T-helper 22 cell (primary cell): ENCODE results near the gene LRPAP1.
"Not testable (repeated sequence)": the region's sequence is repeated elsewhere in the genome, so short reads cannot be mapped to it uniquely, and the experiment has no call there.

Source experiments
- DNase-seq: peaks from one replicate; pipeline ENCODE4 v3.0.0-alpha.2; 2020; ENCODE audit warnings: low read depth

The LRPAP1 gene

GRCh38 chr4:3461515-3462291, 70.5 kb downstream of the LRPAP1 start:
- DNase-seq: no peak

- no peak for DNase-seq
Observed at GRCh38 chr4:3460926-3461325, 71.3 kb downstream of the LRPAP1 start.

- DNase-seq: not testable (repeated sequence)
Observed at GRCh38 chr4:3459156-3459555, 73.1 kb downstream of the LRPAP1 start.

DNA sequence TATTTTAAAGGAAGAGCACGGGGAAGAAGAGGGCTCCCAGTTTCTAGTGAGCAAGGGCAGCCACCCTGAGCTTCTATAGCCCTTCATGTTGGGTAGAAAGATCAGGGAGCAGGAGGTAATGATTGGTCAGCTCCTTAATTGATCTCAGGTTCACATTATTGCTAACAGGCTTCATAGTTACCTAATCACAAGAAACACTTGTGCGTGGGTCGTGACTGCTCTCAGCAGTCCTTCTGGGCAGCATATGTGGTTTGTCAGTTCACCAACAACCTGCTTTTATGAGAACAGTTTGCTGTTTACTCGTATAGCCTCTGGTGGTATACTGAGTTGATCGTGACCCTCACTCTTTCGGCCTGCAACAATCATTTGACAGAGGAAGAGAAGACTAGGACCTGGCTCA, 73.9 kb downstream of the LRPAP1 start:
- no peak for DNase-seq

- DNase-seq: not testable (repeated sequence)
Observed at GRCh38 chr4:3455596-3455995, 76.6 kb downstream of the LRPAP1 start.
